Neural cell (in vitro differentiated cells): ENCODE results near the gene IL21R. TPM values are rescaled to one million over a fixed set of nuclear protein-coding genes. Genes with fewer than 3 reads are reported as not detected.
"Not testable (repeated sequence)": the region's sequence is repeated elsewhere in the genome, so short reads cannot be mapped to it uniquely, and the experiment has no call there.

Experiments
- H2AFZ ChIP-seq: fragments of 200-600, 300-800 bp; sonication (generic), shearing (Covaris generic); 2 replicates; pipeline ENCODE4 v1.6.0; 2014; ENCODE audit warnings: low read depth, mild to moderate bottlenecking, antibody characterized with exemption, low read length, moderate library complexity
- H3F3A ChIP-seq: fragments of 200-600 bp; shearing (Covaris generic); 2 replicates; pipeline ENCODE4 v1.6.1; 2016; ENCODE audit warnings: mild to moderate bottlenecking, moderate library complexity, mixed read lengths, antibody characterized with exemption, low read length; ENCODE audit not compliant: insufficient read depth, poor library complexity, severe bottlenecking
- H3K27ac ChIP-seq: fragments of 200-600, 300-800 bp; sonication (generic), shearing (Covaris generic); 2 replicates; pipeline ENCODE4 v1.5.1; 2014; ENCODE audit warnings: mild to moderate bottlenecking, low read length, moderate library complexity
- H3K27me3 ChIP-seq: fragments of 300-800, 200-600 bp; sonication (generic), shearing (Covaris generic); 2 replicates; pipeline ENCODE4 v1.6.0; 2014; ENCODE audit warnings: mild to moderate bottlenecking, low read depth, low read length, moderate library complexity; ENCODE audit not compliant: insufficient read depth
- H3K36me3 ChIP-seq: fragments of 300-800, 200-600 bp; sonication (generic), shearing (Covaris generic); 2 replicates; pipeline ENCODE4 v1.5.1; 2014; ENCODE audit warnings: mild to moderate bottlenecking, antibody characterized with exemption, low read length, moderate library complexity; ENCODE audit not compliant: insufficient read depth
- H3K4me2 ChIP-seq: fragments of 300-800, 200-600 bp; sonication (generic), shearing (Covaris generic); 2 replicates; pipeline ENCODE4 v1.6.0; 2014; ENCODE audit warnings: mild to moderate bottlenecking, low read length
- H3K4me3 ChIP-seq: fragments of 300-800, 200-600 bp; sonication (generic), shearing (Covaris generic); 2 replicates; pipeline ENCODE4 v1.5.1; 2014; ENCODE audit warnings: mild to moderate bottlenecking, low read length, moderate library complexity
- H3K79me2 ChIP-seq: fragments of 200-600 bp; shearing (Covaris generic); replicated peaks from 2 replicates; pipeline ENCODE4 v1.6.0; 2014; ENCODE audit warnings: mild to moderate bottlenecking, low read length, moderate library complexity; ENCODE audit not compliant: insufficient read depth
- H3K9ac ChIP-seq: fragments of 300-800, 200-600 bp; sonication (generic), shearing (Covaris generic); 2 replicates; pipeline ENCODE4 v1.6.1; 2016; ENCODE audit warnings: mild to moderate bottlenecking, low read length, mixed read lengths
- H3K9me2 ChIP-seq: fragments of 200-600 bp; shearing (Covaris generic); 2 replicates; pipeline ENCODE4 v1.6.1; 2016; ENCODE audit warnings: mild to moderate bottlenecking, low read length, mixed read lengths; ENCODE audit not compliant: insufficient read depth
- H3K9me3 ChIP-seq: fragments of 200-600, 300-800 bp; sonication (generic), shearing (Covaris generic); 2 replicates; pipeline ENCODE4 v1.6.1; 2016; ENCODE audit warnings: mild to moderate bottlenecking, mixed run types, low read length, moderate library complexity, mixed read lengths
- H4K20me1 ChIP-seq: fragments of 200-600 bp; shearing (Covaris generic); 2 replicates; pipeline ENCODE4 v1.6.1; 2016; ENCODE audit warnings: mild to moderate bottlenecking, mixed run types; ENCODE audit not compliant: insufficient read depth
- CTCF ChIP-seq: fragments of 450-650 bp; IDR thresholded peaks from 2 replicates; pipeline ENCODE4 v1.5.1; 2014; ENCODE audit warnings: antibody characterized with exemption, mild to moderate bottlenecking, moderate library complexity; ENCODE audit not compliant: poor library complexity, severe bottlenecking
- EP300 ChIP-seq: fragments of 450-650 bp; conservative IDR thresholded peaks from 2 replicates; pipeline ENCODE4 v1.6.1; 2014; ENCODE audit warnings: antibody characterized with exemption, mild to moderate bottlenecking, moderate library complexity; ENCODE audit not compliant: poor library complexity, severe bottlenecking
- EZH2 ChIP-seq: fragments of 200-600, 300-800 bp; shearing (Covaris generic), sonication (generic); IDR thresholded peaks from 2 replicates; pipeline ENCODE4 v1.6.1; 2014; ENCODE audit warnings: antibody characterized with exemption, low read length, borderline replicate concordance, mild to moderate bottlenecking; ENCODE audit not compliant: insufficient read depth, poor library complexity, severe bottlenecking
- MXI1 ChIP-seq: fragments of 450-650 bp; conservative IDR thresholded peaks from 2 replicates; pipeline ENCODE4 v1.6.1; 2014; ENCODE audit warnings: antibody characterized with exemption, mild to moderate bottlenecking; ENCODE audit not compliant: poor library complexity, severe bottlenecking
- POLR2AphosphoS5 ChIP-seq: IDR thresholded peaks from 2 replicates; pipeline ENCODE4 v1.6.1; 2012
- RAD21 ChIP-seq: fragments of 450-650 bp; conservative IDR thresholded peaks from 2 replicates; pipeline ENCODE4 v1.6.1; 2014; ENCODE audit warnings: antibody characterized with exemption, mild to moderate bottlenecking, moderate library complexity
- REST ChIP-seq: IDR thresholded peaks from 2 replicates; pipeline ENCODE4 v1.6.1; 2012; ENCODE audit warnings: borderline replicate concordance
- SMC3 ChIP-seq: fragments of 450-650 bp; conservative IDR thresholded peaks from 2 replicates; pipeline ENCODE4 v1.6.1; 2014; ENCODE audit warnings: antibody characterized with exemption, mild to moderate bottlenecking, moderate library complexity; ENCODE audit not compliant: poor library complexity
- TAF1 ChIP-seq: IDR thresholded peaks from 2 replicates; pipeline ENCODE4 v1.6.1; 2012; ENCODE audit warnings: low read depth
- polyA plus RNA-seq: library from polyadenylated mRNA; depleted of rRNA; stranded (reverse); fragments of >200 nt; gene quantifications from 2 replicates; pipeline ENCODE4 v1.2.3, GENCODE V29; 2014

The IL21R gene
- polyA plus RNA-seq, 1 donor from 2014 or later = not detected

GRCh38 chr16:27433636-27434035 is 31.7 kb downstream of the IL21R start:
- Histone ChIP-seq H3K4me2 (no peak overlapping the region), H3K27me3 (no peaks in the 10 kb centered on the region), H3K9ac (no peak overlapping the region), H4K20me1 (no peaks in the 10 kb centered on the region), H3K9me2 (no peaks in the 10 kb centered on the region), H3K79me2 (no peaks in the 10 kb centered on the region), H3K27ac (no peak overlapping the region), H3F3A (no peaks in the 10 kb centered on the region), H3K36me3 (no peaks in the 10 kb centered on the region), H2AFZ (no peak overlapping the region), H3K4me3 (no peak overlapping the region), H3K9me3 (no peaks in the 10 kb centered on the region)
- TF ChIP-seq RAD21 = no peak
- no peak for TF ChIP-seq REST
- TF ChIP-seq SMC3 = no peak
- no peak for TF ChIP-seq MXI1
- TF ChIP-seq EP300 = no peak
- no peak for TF ChIP-seq EZH2
- TF ChIP-seq POLR2AphosphoS5 = no peak
- TF ChIP-seq TAF1 = no peak
- TF ChIP-seq CTCF = no peak

- no peak for TF ChIP-seq EZH2
- no peak for TF ChIP-seq TAF1
- no peak for TF ChIP-seq POLR2AphosphoS5
- no peak for TF ChIP-seq RAD21
- TF ChIP-seq CTCF = no peak
- no peak for TF ChIP-seq MXI1
- TF ChIP-seq REST = no peak
- no peak for TF ChIP-seq SMC3
- no peak for TF ChIP-seq EP300
- Histone ChIP-seq H3K36me3 (no peaks in the 10 kb centered on the region), H3K9me2 (no peaks in the 10 kb centered on the region), H3K4me3 (no peak overlapping the region), H2AFZ (no peak overlapping the region), H3K27me3 (no peaks in the 10 kb centered on the region), H3K27ac (no peak overlapping the region), H3K9me3 (no peaks in the 10 kb centered on the region), H3F3A (no peaks in the 10 kb centered on the region), H3K4me2 (no peak overlapping the region), H3K79me2 (no peaks in the 10 kb centered on the region), H3K9ac (no peak overlapping the region), H4K20me1 (no peaks in the 10 kb centered on the region)
Measured at GRCh38 chr16:27434141-27435051, 32.4 kb downstream of the IL21R start.

GRCh38 chr16:27435146-27435545 is 33.2 kb downstream of the IL21R start:
- not testable (repeated sequence) for H3K4me2 ChIP-seq, H3K27ac ChIP-seq, H3F3A ChIP-seq, H3K4me3 ChIP-seq, H3K9ac ChIP-seq, H2AFZ ChIP-seq, H3K79me2 ChIP-seq, H4K20me1 ChIP-seq, H3K9me2 ChIP-seq, H3K9me3 ChIP-seq, H3K36me3 ChIP-seq, H3K27me3 ChIP-seq
